Endometrium (tissue), 2 donors: ENCODE data around the gene FAM180A.
"Not testable (repeated sequence)": the region's sequence is repeated elsewhere in the genome, so short reads cannot be mapped to it uniquely, and the experiment has no call there.

Experiments used
- FAIRE-seq: peaks from 2 replicates; lab custom pipeline; 2012; peaks lifted over from hg19 to GRCh38; lab: Jason Lieb, UNC
- donor health status: control.
- donor health status: control.

Gene FAM180A

GRCh38 chr7:135737306-135737647 is 11.3 kb downstream of the FAM180A start:
- FAIRE-seq, result not testable (repeated sequence)

- no peak for FAIRE-seq
These were observed 11.9 kb downstream of the FAM180A start for GRCh38 chr7:135736586-135737305.

GRCh38 chr7:135734343-135734689 is 14.3 kb downstream of the FAM180A start:
- no peak for FAIRE-seq

GRCh38 chr7:135733603-135734342 is 14.8 kb downstream of the FAM180A start:
- no peak for FAIRE-seq

GRCh38 chr7:135731131-135731530 is 17.5 kb downstream of the FAM180A start:
- FAIRE-seq, result no peak

- peak; percentile 86 for FAIRE-seq
These were observed 19.4 kb downstream of the FAM180A start for GRCh38 chr7:135729230-135729629.

- FAIRE-seq, result no peak
These were observed 20.4 kb downstream of the FAM180A start, which contains the start of gene SLC13A4 for GRCh38 chr7:135728136-135728669. Gene SLC13A4, minus strand, starts transcription at chr7:135728186. Its CDS starts 690 bp downstream, at chr7:135727496.

- no peak for FAIRE-seq
These were observed 21.5 kb downstream of the FAM180A start for GRCh38 chr7:135726911-135727673.

GRCh38 chr7:135726276-135726788 is 22.3 kb downstream of the FAM180A start:
- no peak for FAIRE-seq

GRCh38 chr7:135723411-135723810 is 25.2 kb downstream of the FAM180A start:
- no peak for FAIRE-seq

GRCh38 chr7:135721198-135721820 is 27.3 kb downstream of the FAM180A start:
- FAIRE-seq, result no peak

GRCh38 chr7:135719688-135720087 is 28.9 kb downstream of the FAM180A start:
- no peak for FAIRE-seq

GRCh38 chr7:135718794-135719437 is 29.7 kb downstream of the FAM180A start:
- FAIRE-seq, result no peak

GRCh38 chr7:135718219-135718618 is 30.4 kb downstream of the FAM180A start:
- FAIRE-seq, result no peak

- no peak for FAIRE-seq
These were observed 30.9 kb downstream of the FAM180A start for GRCh38 chr7:135717693-135718092.

GRCh38 chr7:135716677-135717238 is 31.9 kb downstream of the FAM180A start:
- no peak for FAIRE-seq

GRCh38 chr7:135715673-135716072 is 32.9 kb downstream of the FAM180A start:
- no peak for FAIRE-seq

- FAIRE-seq, result no peak
These were observed 33.5 kb downstream of the FAM180A start for GRCh38 chr7:135715055-135715522.

- FAIRE-seq, result no peak
These were observed 34.0 kb downstream of the FAM180A start for GRCh38 chr7:135714534-135715009.

- FAIRE-seq, result no peak
These were observed 34.7 kb downstream of the FAM180A start for GRCh38 chr7:135713836-135714470.
